Ramos (cell line): Measurements from ENCODE around the gene SIRPA.

Experiments used
- in situ Hi-C: fragments of 300-500 bp; cut with MboI; formaldehyde crosslinking; loops from one replicate; pipeline ENCODE4 v1.14.3; 2022; ENCODE audit warnings: low sequenced_read_pairs; ENCODE audit not compliant: unreplicated experiment

SIRPA gene

GRCh38 chr20:1885940-1886693 is 9.1 kb upstream of the SIRPA start:
- in situ Hi-C loops: no loop called here

GRCh38 chr20:1887321-1887720 is 7.9 kb upstream of the SIRPA start:
- in situ Hi-C loops: no loop called here

- in situ Hi-C loops: no loop called here
Measured at GRCh38 chr20:1887756-1888155, 7.5 kb upstream of the SIRPA start.

GRCh38 chr20:1888796-1889463 is 6.3 kb upstream of the SIRPA start:
- in situ Hi-C loops: no loop called here

GRCh38 chr20:1890469-1891262 is 4.5 kb upstream of the SIRPA start:
- in situ Hi-C loops: no loop called here

- in situ Hi-C loops: no loop called here
Measured at GRCh38 chr20:1891263-1892118, 3.7 kb upstream of the SIRPA start.

- in situ Hi-C loops: no loop called here
Measured at GRCh38 chr20:1892119-1892385, 3.2 kb upstream of the SIRPA start.

GRCh38 chr20:1893721-1894470 is 1.3 kb upstream of the SIRPA start:
- in situ Hi-C loops: no loop called here

- in situ Hi-C loops: no loop called here
Measured at GRCh38 chr20:1894471-1894950, 696 bp upstream of the SIRPA start.

- in situ Hi-C loops: no loop called here
Measured at GRCh38 chr20:1895674-1896483, 672 bp downstream of the SIRPA start.

GRCh38 chr20:1896484-1897258 is 1.5 kb downstream of the SIRPA start:
- in situ Hi-C loops: no loop called here

- in situ Hi-C loops: no loop called here
Measured at GRCh38 chr20:1897541-1897940, 2.3 kb downstream of the SIRPA start.

- in situ Hi-C loops: no loop called here
Measured at GRCh38 chr20:1897965-1898464, 2.8 kb downstream of the SIRPA start.

- in situ Hi-C loops: no loop called here
Measured at GRCh38 chr20:1898482-1899240, 3.5 kb downstream of the SIRPA start.

GRCh38 chr20:1899241-1899525 is 4.0 kb downstream of the SIRPA start:
- in situ Hi-C loops: no loop called here

- in situ Hi-C loops: no loop called here
Measured at GRCh38 chr20:1900321-1900801, 5.2 kb downstream of the SIRPA start.

- in situ Hi-C loops: no loop called here
Measured at GRCh38 chr20:1901704-1902103, 6.5 kb downstream of the SIRPA start.
